Endothelial cell of umbilical vein (primary cell): ENCODE results near the gene TMEM82. TPM values are rescaled to one million over a fixed set of nuclear protein-coding genes. Genes with fewer than 3 reads are reported as not detected.

Experiments
- Bru-seq: library from RNA; stranded (reverse); fragments of 400-500 nt; gene quantifications from one replicate; lab custom pipeline; 2021; lab: Mats Ljungman, UMichigan
- BruChase-seq, 2 experiments: library from RNA; stranded (reverse); fragments of 400-500 nt; gene quantifications; one replicate each; lab custom pipeline; 2021; lab: Mats Ljungman, UMichigan
- BruUV-seq: library from RNA; stranded (reverse); fragments of 400-500 nt; replicated peaks from 2 replicates; lab custom pipeline; 2021; lab: Mats Ljungman, UMichigan
- CTCF ChIA-PET: fragments of 300-600, 350-600 bp; sonication (Branson Sonifier 250); formaldehyde crosslinking; loops from one replicate; lab custom pipeline; 2021; ENCODE audit warnings: antibody characterized with exemption, inconsistent platforms; lab: Charles Lee
- POLR2A ChIA-PET: fragments of 300-600, 350-600 bp; sonication (Branson Sonifier 250); formaldehyde crosslinking; loops from one replicate; lab custom pipeline; 2021; ENCODE audit warnings: antibody characterized with exemption, inconsistent platforms; lab: Charles Lee
- DNase-seq: peaks from one replicate; pipeline ENCODE4 v3.0.0-alpha.2; 2011; ENCODE audit warnings: low read depth, low spot score
- FAIRE-seq: peaks from 2 replicates; lab custom pipeline; 2011; peaks lifted over from hg19 to GRCh38; lab: Jason Lieb, UNC
- H2AFZ ChIP-seq: 2 replicates; pipeline ENCODE4 v1.6.0; 2012; ENCODE audit warnings: low read depth, low read length, control low read depth, inconsistent platforms
- H3K27ac ChIP-seq: 2 replicates; pipeline ENCODE4 v1.5.1; 2011; ENCODE audit warnings: low read depth, mild to moderate bottlenecking, control low read depth, low read length, moderate library complexity; ENCODE audit not compliant: insufficient read depth
- H3K27me3 ChIP-seq, 2 experiments: 2 replicates each; pipeline versions ENCODE4 v1.6.0 to v1.6.1; 2011; ENCODE audit warnings: low read length in 2 of 2, mixed read lengths in 1 of 2; ENCODE audit not compliant: control insufficient read depth in 2 of 2, insufficient read depth in 2 of 2
- H3K36me3 ChIP-seq, 2 experiments: 2 replicates in 1 of 2; 3 replicates in 1 of 2; pipeline ENCODE4 v1.5.1; 2011; ENCODE audit warnings: low read length in 2 of 2, mild to moderate bottlenecking in 1 of 2, moderate library complexity in 1 of 2; ENCODE audit not compliant: control insufficient read depth in 2 of 2, insufficient read depth in 2 of 2; ENCODE audit errors: extremely low read depth in 1 of 2
- H3K4me1 ChIP-seq: 3 replicates; pipeline ENCODE4 v1.5.1; 2011; ENCODE audit warnings: mild to moderate bottlenecking, low read length; ENCODE audit not compliant: control insufficient read depth, insufficient read depth; ENCODE audit errors: extremely low read depth
- H3K4me2 ChIP-seq: 2 replicates; pipeline ENCODE4 v1.6.1; 2011; ENCODE audit warnings: low read length, control low read depth, mixed read lengths; ENCODE audit not compliant: insufficient read depth
- H3K4me3 ChIP-seq, 3 experiments: fragments of 200-600 bp in 1 of 3; sonication (generic), shearing (Covaris generic) in 1 of 3; replicated peaks in 1 of 3; 2 replicates each; pipeline ENCODE4 v1.5.1; 2011 to 2016; ENCODE audit warnings: control low read depth in 3 of 3, low read length in 3 of 3, mild to moderate bottlenecking in 2 of 3, inconsistent platforms in 1 of 3, low read depth in 1 of 3, moderate library complexity in 1 of 3; ENCODE audit not compliant: insufficient read depth in 1 of 3
- H3K79me2 ChIP-seq: 2 replicates; pipeline ENCODE4 v1.6.0; 2012; ENCODE audit warnings: low read length, inconsistent platforms; ENCODE audit not compliant: control insufficient read depth, insufficient read depth
- H3K9ac ChIP-seq: replicated peaks from 2 replicates; pipeline ENCODE3; 2011; ENCODE audit warnings: low read length, control low read depth; ENCODE audit not compliant: insufficient read depth; ENCODE audit errors: extremely low read depth
- H3K9me1 ChIP-seq: replicated peaks from 3 replicates; pipeline ENCODE4 v1.6.0; 2011; ENCODE audit warnings: mild to moderate bottlenecking, low read length; ENCODE audit not compliant: control insufficient read depth, insufficient read depth; ENCODE audit errors: extremely low read depth
- H3K9me3 ChIP-seq: replicated peaks from 2 replicates; pipeline ENCODE4 v1.5.1; 2012; ENCODE audit warnings: low read length, inconsistent platforms; ENCODE audit not compliant: control insufficient read depth, insufficient read depth
- H4K20me1 ChIP-seq: replicated peaks from 2 replicates; pipeline ENCODE3; 2011; ENCODE audit warnings: mild to moderate bottlenecking, low read length; ENCODE audit not compliant: control insufficient read depth, insufficient read depth; ENCODE audit errors: extremely low read depth
- CTCF ChIP-seq, 2 donors: IDR thresholded peaks; 1 replicate in 1 of 2; 2 replicates in 1 of 2; pipeline ENCODE4 v1.5.1; 2011; ENCODE audit warnings: low read length in 2 of 2, mild to moderate bottlenecking in 2 of 2, moderate library complexity in 2 of 2, control low read depth in 1 of 2, inconsistent platforms in 1 of 2, low read depth in 1 of 2; ENCODE audit not compliant: insufficient read depth in 1 of 2; ENCODE audit errors: extremely low read depth in 1 of 2
- EZH2 ChIP-seq: IDR thresholded peaks from 2 replicates; pipeline ENCODE4 v1.6.1; 2012; ENCODE audit warnings: borderline replicate concordance, low read depth, mild to moderate bottlenecking, moderate library complexity, low read length, inconsistent platforms; ENCODE audit not compliant: severe bottlenecking
- FOS ChIP-seq: IDR thresholded peaks from 2 replicates; pipeline ENCODE4 v1.6.1; 2011; ENCODE audit warnings: mild to moderate bottlenecking, low read length, moderate library complexity, borderline replicate concordance; ENCODE audit not compliant: insufficient read depth
- GATA2 ChIP-seq: IDR thresholded peaks from 2 replicates; pipeline ENCODE4 v1.7.0; 2011; ENCODE audit warnings: low read depth, mild to moderate bottlenecking, moderate library complexity, mixed read lengths, low read length; ENCODE audit not compliant: insufficient read length, insufficient read depth
- JUN ChIP-seq: IDR thresholded peaks from 2 replicates; pipeline ENCODE4 v1.6.1; 2011; ENCODE audit warnings: borderline replicate concordance, low read depth; ENCODE audit not compliant: insufficient read length, insufficient read depth
- MAX ChIP-seq: IDR thresholded peaks from 2 replicates; pipeline ENCODE4 v1.6.1; 2011; ENCODE audit not compliant: insufficient read depth, insufficient read length
- MYC ChIP-seq: IDR thresholded peaks from one replicate; pipeline ENCODE4 v1.6.1; 2011; ENCODE audit warnings: mild to moderate bottlenecking, low read depth, low read length
- POLR2A ChIP-seq: IDR thresholded peaks from 2 replicates; pipeline ENCODE4 v1.6.1; 2012; ENCODE audit warnings: low read depth, mild to moderate bottlenecking, control low read depth, low read length
- POLR2AphosphoS5 ChIP-seq: IDR thresholded peaks from 2 replicates; pipeline ENCODE4 v1.6.1; 2012; ENCODE audit warnings: low read depth, mild to moderate bottlenecking, control low read depth, low read length, moderate library complexity; ENCODE audit not compliant: insufficient read depth
- dilution Hi-C: fragments of 300-500 bp; cut with MboI; formaldehyde crosslinking; loops from one replicate; pipeline ENCODE4 v1.15.0; 2019; ENCODE audit warnings: low sequenced_read_pairs; ENCODE audit not compliant: extremely low pct_ligation_motif_present
- intact Hi-C: fragments of 100-400 bp; cut with micrococcal nuclease; formaldehyde crosslinking; loops from one replicate; pipeline ENCODE4 v1.10.0; 2022
- long read RNA-seq: library from polyadenylated mRNA; stranded (forward); transcript quantifications from one replicate; pipeline ENCODE4 v2.0.0, GENCODE V29; 2021
- polyA minus RNA-seq, 3 experiments: library from RNA; depleted of rRNA, polyadenylated mRNA; stranded (reverse); fragments of >200 nt; gene quantifications; 1 replicate in 1 of 3; 2 replicates in 2 of 3; pipeline ENCODE4 v1.2.3, GENCODE V29; 2011
- polyA plus RNA-seq, 4 experiments: library from polyadenylated mRNA; depleted of rRNA in 3 of 4; stranded (reverse) in 3 of 4; unstranded in 1 of 4; fragments of >200 nt; gene quantifications; 2 replicates each; pipeline versions ENCODE4 v1.2.1 to v1.2.3, GENCODE V29; 2011 to 2012; ENCODE audit warnings: missing spikeins in 1 of 4
- total RNA-seq: library from RNA; stranded (reverse); gene quantifications from 2 replicates; pipeline ENCODE4 v1.2.3, GENCODE V29; 2021

Gene TMEM82
- not detected in 2 replicates for total RNA-seq
- not detected in 2 replicates for polyA plus RNA-seq
- not detected in 2 replicates for polyA plus RNA-seq (2011; cell fraction: cytosol; rRNA removed)
- not detected in 2 replicates for polyA plus RNA-seq (2011; cell fraction: nucleus; rRNA removed)
- 0.14 TPM in 1 of 2 replicates, not detected in the other for polyA plus RNA-seq (2012)
- not detected in 2 replicates for polyA minus RNA-seq
- not detected for polyA minus RNA-seq (2011; cell fraction: cytosol; rRNA and poly(A)+ RNA removed)
- polyA minus RNA-seq (2011; cell fraction: nucleus; rRNA and poly(A)+ RNA removed): not detected in 2 replicates
- percentile 11 among the genes with signal in this experiment for Bru-seq, nascent RNA
- not detected for BruChase-seq, experiment 1, labeled RNA remaining after a 6-hour chase
- not detected for BruChase-seq, experiment 2, labeled RNA remaining after a 2-hour chase
- long read RNA-seq, partial matches to known transcripts: 0 of 5 reads
- long read RNA-seq, other reads (novel, unspliced or antisense): 5 of 5 reads

- Histone ChIP-seq H3K36me3 (no peaks in the 10 kb centered on the region), H3K4me3 (no peak within 1 kb of the TSS), H3K9ac (no peak within 1 kb of the TSS), H3K4me2 (no peak within 1 kb of the TSS), H3K4me1 (peaks cover 2% of the 10 kb centered on the region), H2AFZ (no peak within 1 kb of the TSS), H3K9me1 (no peaks in the 10 kb centered on the region), H3K79me2 (no peaks in the 10 kb centered on the region), H3K9me3 (no peaks in the 10 kb centered on the region), H3K27ac (no peak within 1 kb of the TSS), H3K27me3 (no peaks in the 10 kb centered on the region), H4K20me1 (no peaks in the 10 kb centered on the region)
- no peak for DNase-seq
- dilution Hi-C loops: no loop called here
- TF ChIP-seq FOS: no peak
- TF ChIP-seq POLR2AphosphoS5: peak; percentile 29
- ChIA-PET POLR2A (no interaction called here), CTCF (interaction anchor here (1.5 to 4.2 kb wide), 3 partner anchors 8 to 146 kb away, joined by 11 to 31 read pairs (median 14); partner anchors contain the start of gene FBLIM1)
- no peak for FAIRE-seq
- BruUV-seq: no TSS peak
- intact Hi-C loops: loop anchor here (10.0 kb wide), 1 partner anchor 418 kb away; no protein-coding TSS in a partner anchor
Measured at GRCh38 chr1:15742339-15742801, at the start of gene TMEM82. TMEM82 (plus strand) TSS chr1:15742499; CDS start chr1:15742560, 61 bp downstream.

GRCh38 chr1:15693371-15693770, 48.9 kb upstream of the TMEM82 start:
- Histone ChIP-seq H3K9ac (no peak overlapping the region), H3K4me1 (peaks cover 17% of the 10 kb centered on the region), H3K36me3 (peaks cover 0 to 2% of the 10 kb centered on the region in 2 experiments), H3K79me2 (peaks cover 56% of the 10 kb centered on the region), H3K4me2 (no peak overlapping the region), H3K9me1 (no peaks in the 10 kb centered on the region), H2AFZ (no peak overlapping the region), H3K27ac (no peak overlapping the region), H4K20me1 (no peaks in the 10 kb centered on the region), H3K4me3 (no peak overlapping the region), H3K27me3 (no peaks in the 10 kb centered on the region), H3K9me3 (no peaks in the 10 kb centered on the region)
- TF ChIP-seq GATA2 (no peak), MYC (no peak), CTCF (IDR thresholded peaks at IDR 0.05; ENCODE audit: extremely low read depth in 1 of 2, insufficient read depth in 1 of 2, low read depth in 1 of 2, low read length in 2 of 2) (no peak), JUN (no peak), POLR2A (no peak), POLR2AphosphoS5 (no peak), EZH2 (no peak), MAX (no peak), FOS (no peak)
- intact Hi-C loops: no loop called here
- dilution Hi-C loops: no loop called here
- POLR2A ChIA-PET: no interaction called here
- CTCF ChIA-PET: no interaction called here
- no peak for FAIRE-seq
- BruUV-seq: no TSS peak
- DNase-seq: no peak
